GM20431 (cell line): ENCODE measurements around the gene NEURL1B.
"Not testable (repeated sequence)": the region's sequence is repeated elsewhere in the genome, so short reads cannot be mapped to it uniquely, and the experiment has no call there.

Experiments
- in situ Hi-C: fragments of 300-500 bp; cut with MseI, MboI; formaldehyde crosslinking; loops from one replicate; pipeline ENCODE4 v1.15.0; 2020; ENCODE audit warnings: low sequenced_read_pairs; ENCODE audit not compliant: unreplicated experiment

The NEURL1B gene

DNA sequence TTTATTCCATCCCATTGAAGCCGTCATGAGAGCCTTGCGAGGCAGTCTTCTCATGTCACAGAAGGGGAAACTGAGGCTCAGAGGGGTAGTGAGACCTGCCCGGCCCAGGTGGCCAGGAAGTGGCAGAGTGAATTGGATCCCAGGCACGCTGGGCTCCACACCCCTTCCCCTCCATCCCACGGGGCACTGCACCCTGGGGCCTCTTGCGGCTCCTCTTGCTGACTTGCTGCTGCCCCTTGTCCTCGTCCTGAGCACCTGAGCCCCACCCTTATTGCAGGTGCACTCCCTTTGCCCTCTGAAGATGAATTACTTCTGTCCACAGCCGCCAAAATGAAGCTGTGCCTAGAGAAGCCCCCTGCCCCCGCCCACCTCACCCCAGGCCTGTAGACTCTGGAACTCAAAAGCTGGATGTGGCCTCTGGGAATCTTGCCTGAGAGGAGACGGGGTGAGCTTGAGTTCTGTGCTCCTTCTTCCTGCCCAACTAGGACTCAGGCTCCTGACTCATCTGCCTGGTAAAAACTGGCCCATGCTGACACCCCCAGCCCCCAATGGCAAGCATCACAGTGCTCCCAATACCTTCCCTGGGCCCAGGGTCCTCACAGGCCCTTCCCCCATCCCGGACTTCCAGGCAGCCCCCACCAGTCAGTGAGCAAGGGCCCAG is 6.4 kb downstream of the NEURL1B start:
- in situ Hi-C loops: no loop called here

- in situ Hi-C loops: no loop called here
Measured at GRCh38 chr5:172648013-172648381, 6.9 kb downstream of the NEURL1B start.

DNA sequence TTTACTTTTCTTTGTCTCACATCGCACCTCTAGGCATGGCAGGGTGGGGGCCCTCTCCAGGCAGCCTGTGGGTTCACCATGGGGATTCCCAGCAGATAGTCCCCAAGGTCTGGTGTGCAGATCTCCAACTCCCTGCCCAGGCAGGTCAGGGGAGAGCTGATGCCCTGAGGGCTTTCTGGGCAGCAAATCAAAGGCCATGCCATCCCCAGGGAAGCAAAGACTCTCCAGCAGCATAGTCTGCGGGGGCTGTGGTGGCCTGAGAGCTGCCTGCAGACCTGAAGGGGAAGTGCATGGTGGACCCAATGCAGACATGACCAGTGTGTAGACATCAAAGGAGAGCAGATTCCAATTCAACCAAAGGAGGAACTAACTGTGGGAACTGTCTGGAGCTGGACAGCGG is 7.7 kb downstream of the NEURL1B start:
- in situ Hi-C loops: no loop called here

GRCh38 chr5:172656496-172656895 is 15.4 kb downstream of the NEURL1B start:
- in situ Hi-C loops: not testable (repeated sequence)

- in situ Hi-C loops: not testable (repeated sequence)
Measured at GRCh38 chr5:172657524-172658233, 16.6 kb downstream of the NEURL1B start.

- in situ Hi-C loops: no loop called here
Measured at GRCh38 chr5:172658391-172658790, 17.3 kb downstream of the NEURL1B start.

DNA sequence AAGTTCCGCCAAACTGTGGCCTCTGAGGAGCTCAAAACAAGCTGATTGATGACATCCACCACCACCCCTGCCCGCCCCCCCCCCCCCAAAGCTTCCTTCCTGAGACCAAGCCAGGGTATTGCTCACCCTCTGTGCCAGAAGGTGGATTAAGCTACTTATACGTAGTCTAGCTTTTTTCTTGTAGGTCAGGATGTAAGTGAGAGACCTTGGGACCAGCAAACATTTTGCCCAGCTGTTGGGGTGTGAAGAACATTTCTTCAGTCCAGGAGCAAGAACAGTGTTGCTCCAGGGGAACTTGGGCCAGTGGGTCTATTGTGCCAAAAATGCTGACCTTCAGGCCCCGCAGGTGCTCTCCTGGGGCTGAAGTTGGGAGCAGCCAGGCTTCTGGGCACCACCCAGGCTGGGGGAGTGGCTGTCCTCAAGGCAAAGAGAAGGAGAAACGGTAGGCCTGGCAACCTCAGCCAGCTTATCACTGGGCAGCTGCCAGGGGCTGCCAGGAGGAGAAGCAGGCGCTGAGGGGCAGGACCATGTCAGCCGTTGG is 18.0 kb downstream of the NEURL1B start:
- in situ Hi-C loops: no loop called here

- in situ Hi-C loops: no loop called here
Measured at GRCh38 chr5:172659570-172659908, 18.5 kb downstream of the NEURL1B start.

GRCh38 chr5:172659909-172660628 is 19.0 kb downstream of the NEURL1B start:
- in situ Hi-C loops: no loop called here

- in situ Hi-C loops: no loop called here
Measured at GRCh38 chr5:172660974-172661373, 19.9 kb downstream of the NEURL1B start.

DNA sequence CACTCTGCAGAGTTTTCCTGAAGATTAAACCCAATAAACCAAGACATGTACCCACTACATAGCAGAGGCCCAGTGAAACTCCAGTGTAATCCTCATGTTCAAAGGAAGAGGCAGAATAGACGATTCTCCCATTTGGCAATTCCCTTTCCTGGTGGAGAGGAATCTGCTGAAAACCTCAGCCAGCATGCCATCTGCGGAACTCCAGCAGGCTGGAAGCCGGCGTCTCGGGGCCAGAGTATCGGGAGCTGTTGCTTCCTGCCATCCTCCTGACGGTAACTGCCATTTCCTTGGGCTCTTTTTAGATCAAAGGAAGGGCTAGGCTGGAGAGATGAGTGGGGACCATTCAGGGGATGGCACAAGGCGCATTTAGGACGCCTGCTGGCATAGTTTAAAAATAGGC is 20.5 kb downstream of the NEURL1B start:
- in situ Hi-C loops: no loop called here

DNA sequence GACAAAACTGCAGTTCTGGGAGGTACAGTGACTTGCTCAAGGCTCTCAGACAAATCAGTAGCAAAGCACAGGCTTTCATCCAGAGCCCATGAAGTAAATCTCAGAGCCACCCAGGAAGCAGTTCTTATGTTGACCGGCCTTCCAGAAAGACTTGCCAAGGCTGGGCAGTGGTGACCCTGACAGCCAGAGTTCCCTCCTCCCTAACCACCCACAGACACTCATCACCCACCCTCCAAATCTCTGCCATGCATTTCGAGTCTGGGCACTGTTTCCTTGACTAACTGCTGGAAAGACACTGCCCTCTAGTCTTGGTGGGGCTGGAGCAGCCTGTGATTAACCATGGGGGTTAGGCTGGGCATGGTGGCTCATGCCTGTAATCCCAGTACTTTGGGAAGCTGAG is 21.5 kb downstream of the NEURL1B start:
- in situ Hi-C loops: no loop called here

DNA sequence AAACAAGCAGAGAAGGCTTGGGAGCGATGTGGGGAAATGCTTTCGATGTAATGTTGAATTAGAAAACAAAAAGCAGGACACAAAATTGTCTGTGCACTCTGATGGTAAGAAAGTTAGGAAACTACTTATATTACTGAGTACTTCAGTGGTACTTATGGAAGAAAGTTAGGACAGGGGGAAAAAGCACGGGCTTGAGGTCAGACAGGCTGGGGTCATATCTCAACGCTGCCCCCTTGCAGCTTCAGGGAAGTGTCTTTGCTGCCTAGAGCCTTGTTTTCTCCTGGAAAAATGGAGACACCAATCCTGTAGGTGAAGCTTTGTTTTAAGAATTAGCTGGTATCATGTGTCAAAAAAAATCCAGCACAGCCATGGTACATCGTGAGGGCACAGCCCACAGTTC is 23.0 kb downstream of the NEURL1B start:
- in situ Hi-C loops: no loop called here

DNA sequence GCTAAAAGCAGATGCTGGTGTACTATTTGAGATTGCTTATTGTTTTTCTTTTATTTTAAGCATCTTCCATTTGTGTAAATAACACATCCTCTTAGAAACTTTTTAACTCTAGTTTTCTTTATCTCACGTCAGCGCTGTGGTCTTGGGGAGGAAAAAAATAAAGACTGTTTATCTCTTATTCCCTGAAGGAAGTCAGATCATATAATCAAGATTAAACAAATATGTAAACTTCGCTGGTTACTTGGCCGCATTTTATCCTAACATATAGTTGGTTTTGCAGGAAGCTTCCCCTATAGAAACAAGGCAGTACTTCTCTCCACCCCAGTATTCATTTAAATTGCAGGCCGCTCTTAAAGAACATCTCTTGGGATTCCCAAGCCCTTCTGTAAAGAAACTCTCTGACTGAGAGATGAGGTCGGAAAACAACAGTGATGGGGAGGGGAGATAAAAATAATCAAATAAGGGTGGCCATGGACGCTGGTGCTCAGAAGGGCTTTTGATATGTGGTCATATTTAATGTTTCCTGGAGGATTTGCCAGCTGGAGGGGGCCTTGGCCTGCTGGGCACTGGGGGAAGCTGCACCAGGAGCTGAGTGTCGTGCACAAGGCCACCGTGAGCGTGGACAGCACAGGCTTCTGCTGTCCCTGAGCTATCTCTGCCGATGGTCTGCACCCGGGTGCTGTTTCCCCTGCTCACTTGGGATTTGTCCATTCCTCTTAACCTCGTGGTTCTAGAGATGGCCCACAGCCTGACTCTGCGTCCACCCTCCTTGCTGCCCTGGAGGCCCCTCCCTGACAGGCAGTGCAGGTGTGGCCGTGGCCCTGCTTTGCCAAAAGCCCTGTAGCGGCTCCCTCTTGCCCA is 23.8 kb downstream of the NEURL1B start:
- in situ Hi-C loops: no loop called here

DNA sequence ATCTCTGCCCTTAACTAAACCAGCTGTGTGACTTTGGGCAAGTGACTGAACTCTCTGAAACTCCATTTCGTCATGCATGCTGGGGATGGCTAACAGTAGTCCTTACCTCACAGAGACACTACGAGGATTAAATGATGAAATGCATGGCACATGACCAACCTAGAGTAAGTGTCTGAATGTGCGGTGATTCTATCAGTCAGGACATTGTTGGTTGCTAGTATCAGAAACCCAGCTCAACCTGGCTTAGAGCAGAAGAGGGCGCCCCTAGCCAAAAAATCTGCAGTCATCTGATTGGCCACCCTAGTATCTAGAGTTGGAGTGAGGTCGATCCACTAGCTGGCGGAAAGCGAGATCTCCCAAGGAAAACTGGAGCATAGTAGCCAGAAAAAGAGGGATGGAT is 25.2 kb downstream of the NEURL1B start:
- in situ Hi-C loops: no loop called here

DNA sequence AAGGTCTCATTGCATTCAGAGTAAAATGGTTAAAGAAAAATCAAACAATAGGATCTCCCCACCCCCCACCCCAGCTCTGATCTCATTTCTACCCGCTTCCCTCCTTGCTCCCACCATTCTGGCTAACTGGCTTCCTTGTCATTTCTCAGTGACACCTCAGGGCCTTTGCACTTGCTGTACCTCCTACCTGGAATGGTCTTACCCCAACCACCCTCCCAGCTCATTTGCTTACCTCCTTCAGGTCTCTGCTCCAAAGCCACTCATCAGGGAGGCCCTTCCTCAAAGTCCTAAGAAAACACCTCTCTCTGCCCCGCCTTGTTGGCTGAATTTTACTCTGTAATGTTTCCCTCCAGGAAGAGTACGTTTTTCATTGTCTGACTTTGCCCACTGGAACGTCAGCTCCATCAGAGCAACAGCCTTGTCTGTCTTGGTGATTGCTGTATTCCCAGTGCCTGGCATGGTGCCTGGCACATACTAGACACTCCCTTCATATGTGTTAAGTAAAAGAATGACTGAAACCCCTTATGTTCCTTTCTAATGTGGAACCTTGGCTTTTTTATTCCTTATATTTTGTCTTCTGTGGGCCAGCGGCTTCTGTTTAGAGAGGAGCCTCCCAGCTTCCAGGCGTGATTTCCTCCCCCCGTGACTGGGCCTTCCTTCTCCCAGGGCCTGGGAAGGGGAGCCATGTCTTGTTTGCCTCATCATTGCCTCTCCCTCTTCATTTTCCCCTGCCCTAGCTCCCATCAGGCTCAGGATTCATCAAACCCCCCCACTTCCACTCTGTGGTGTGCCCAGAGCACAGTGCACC is 26.9 kb downstream of the NEURL1B start:
- in situ Hi-C loops: no loop called here

DNA sequence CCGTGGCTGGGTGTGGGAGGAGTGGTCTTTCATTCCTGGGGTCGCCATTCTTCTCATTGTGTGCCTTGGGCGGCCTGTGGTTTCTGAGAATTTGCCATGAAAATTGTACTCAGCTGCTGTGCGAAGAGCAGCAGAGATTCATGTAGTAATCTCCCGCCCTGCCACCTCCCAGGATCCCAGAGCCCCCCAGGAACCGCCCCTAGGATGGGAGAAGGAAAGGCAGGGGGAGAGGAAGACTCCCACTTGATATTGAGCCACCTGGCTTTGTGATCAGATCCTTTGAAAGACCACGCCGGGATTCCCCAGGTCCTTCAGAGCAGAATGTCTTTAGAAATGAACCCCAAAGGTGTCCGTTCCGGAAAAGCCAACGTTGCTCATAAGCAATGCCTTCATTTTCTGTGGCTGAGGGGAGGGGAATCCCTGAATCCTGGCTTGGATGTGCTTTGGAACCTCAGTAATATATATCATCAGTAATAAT is 27.6 kb downstream of the NEURL1B start:
- in situ Hi-C loops: no loop called here

GRCh38 chr5:172669386-172670004 is 28.4 kb downstream of the NEURL1B start:
- in situ Hi-C loops: no loop called here

- in situ Hi-C loops: no loop called here
Measured at GRCh38 chr5:172670005-172670402, 28.9 kb downstream of the NEURL1B start.
